Activated gamma-delta T cell treated with anti-CD3 and anti-CD28 coated beads, Interleukin-2, amount 50 U/mL, for 16 hours (primary cell): Measurements from ENCODE around the gene CDYL2.
"Not testable (repeated sequence)": the region's sequence is repeated elsewhere in the genome, so short reads cannot be mapped to it uniquely, and the experiment has no call there.

ENCODE experiments used
- DNase-seq: peaks from one replicate; pipeline ENCODE4 v3.0.0-alpha.2; 2020; ENCODE audit warnings: low read depth

CDYL2 gene

GRCh38 chr16:80804526-80805383 lies at the start of gene CDYL2:
CDYL2 (minus strand) TSS chr16:80804598; CDS start chr16:80804173, 425 bp downstream.
- DNase-seq = no peak

- no peak for DNase-seq
Measured at GRCh38 chr16:80852261-80852872, 48.0 kb upstream of the CDYL2 start.

GRCh38 chr16:80851831-80852230 lies 47.4 kb upstream of the CDYL2 start:
- no peak for DNase-seq

GRCh38 chr16:80850757-80851156 lies 46.4 kb upstream of the CDYL2 start:
- no peak for DNase-seq

GRCh38 chr16:80848862-80849261 lies 44.5 kb upstream of the CDYL2 start:
- DNase-seq = no peak

- DNase-seq = no peak
Measured at GRCh38 chr16:80846680-80847079, 42.3 kb upstream of the CDYL2 start.

- DNase-seq = no peak
Measured at GRCh38 chr16:80846275-80846674, 41.9 kb upstream of the CDYL2 start.

GRCh38 chr16:80844395-80844794 lies 40.0 kb upstream of the CDYL2 start:
- no peak for DNase-seq

GRCh38 chr16:80841231-80841630 lies 36.8 kb upstream of the CDYL2 start:
- no peak for DNase-seq

GRCh38 chr16:80837533-80838147 lies 33.2 kb upstream of the CDYL2 start:
- DNase-seq = no peak

- DNase-seq = no peak
Measured at GRCh38 chr16:80836846-80837245, 32.4 kb upstream of the CDYL2 start.

GRCh38 chr16:80836202-80836601 lies 31.8 kb upstream of the CDYL2 start:
- DNase-seq = no peak

- no peak for DNase-seq
Measured at GRCh38 chr16:80831039-80831438, 26.6 kb upstream of the CDYL2 start.

GRCh38 chr16:80828495-80828894 lies 24.1 kb upstream of the CDYL2 start:
- no peak for DNase-seq

- no peak for DNase-seq
Measured at GRCh38 chr16:80827007-80827406, 22.6 kb upstream of the CDYL2 start.

- no peak for DNase-seq
Measured at GRCh38 chr16:80825365-80825758, 21.0 kb upstream of the CDYL2 start.

- DNase-seq = no peak
Measured at GRCh38 chr16:80824623-80825364, 20.4 kb upstream of the CDYL2 start.

- no peak for DNase-seq
Measured at GRCh38 chr16:80819988-80820387, 15.6 kb upstream of the CDYL2 start.

- no peak for DNase-seq
Measured at GRCh38 chr16:80816356-80816755, 12.0 kb upstream of the CDYL2 start.

- not testable (repeated sequence) for DNase-seq
Measured at GRCh38 chr16:80815278-80815677, 10.9 kb upstream of the CDYL2 start.

GRCh38 chr16:80812593-80812992 lies 8.2 kb upstream of the CDYL2 start:
- DNase-seq = no peak

GRCh38 chr16:80809366-80809765 lies 5.0 kb upstream of the CDYL2 start:
- DNase-seq = no peak
